Activated CD8-positive, alpha-beta memory T cell treated with anti-CD3 and anti-CD28 coated beads for 48 hours (primary cell): ENCODE data around the gene TASP1.

Experiments
- DNase-seq, 3 experiments: peaks; one replicate each; pipeline ENCODE4 v3.0.0-alpha.2; 2020; ENCODE audit warnings: low read depth in 2 of 3, low spot score in 2 of 3

The TASP1 gene

GRCh38 chr20:13447385-13448180 is 191.1 kb downstream of the TASP1 start:
- no peak for DNase-seq

DNA sequence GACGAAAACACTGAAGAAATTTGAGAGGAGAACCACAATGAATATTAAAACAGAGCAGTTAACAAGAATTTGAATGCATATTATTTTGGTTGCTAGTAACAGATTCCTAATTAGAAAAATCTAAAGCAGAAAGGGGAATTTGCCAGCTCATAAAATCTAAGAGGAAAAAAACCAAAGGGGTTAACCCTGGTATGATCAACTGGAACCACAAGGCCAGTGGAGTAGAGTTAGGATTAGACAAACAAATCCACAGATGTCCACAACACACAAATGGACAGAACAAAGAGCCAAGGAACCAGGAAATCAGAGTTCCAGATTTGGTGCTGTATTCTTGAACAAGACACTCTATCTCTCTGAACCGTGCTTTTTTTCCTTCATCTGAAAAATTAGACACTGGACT is 195.0 kb downstream of the TASP1 start:
- DNase-seq: no peak

- DNase-seq: no peak
Measured at GRCh38 chr20:13442986-13443385, 195.7 kb downstream of the TASP1 start.

GRCh38 chr20:13441388-13441787 is 197.3 kb downstream of the TASP1 start:
- DNase-seq: no peak

GRCh38 chr20:13436530-13436929 is 202.2 kb downstream of the TASP1 start:
- DNase-seq: no peak

DNA sequence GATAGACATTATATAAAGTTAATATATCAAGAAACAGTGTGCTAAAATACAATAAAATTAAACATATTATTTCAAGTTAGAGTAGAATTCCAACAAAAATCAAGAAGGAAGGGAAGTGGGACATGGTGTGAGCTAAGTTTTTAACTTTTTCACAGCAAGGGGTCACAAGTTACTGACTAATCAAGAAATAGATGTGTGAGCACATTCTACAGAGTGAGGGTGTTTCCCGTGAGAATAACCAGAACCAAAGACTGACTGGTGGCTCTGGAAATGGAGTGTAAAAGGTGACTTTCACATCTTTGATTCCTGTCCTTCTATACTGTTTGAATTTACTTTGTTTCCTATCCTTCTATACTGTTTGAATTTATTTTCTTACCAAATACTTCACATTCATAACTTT is 206.6 kb downstream of the TASP1 start:
- no peak for DNase-seq

GRCh38 chr20:13430346-13431002 is 208.3 kb downstream of the TASP1 start:
- peak in 2 of 3 experiments; percentile 12 to 20 for DNase-seq

DNA sequence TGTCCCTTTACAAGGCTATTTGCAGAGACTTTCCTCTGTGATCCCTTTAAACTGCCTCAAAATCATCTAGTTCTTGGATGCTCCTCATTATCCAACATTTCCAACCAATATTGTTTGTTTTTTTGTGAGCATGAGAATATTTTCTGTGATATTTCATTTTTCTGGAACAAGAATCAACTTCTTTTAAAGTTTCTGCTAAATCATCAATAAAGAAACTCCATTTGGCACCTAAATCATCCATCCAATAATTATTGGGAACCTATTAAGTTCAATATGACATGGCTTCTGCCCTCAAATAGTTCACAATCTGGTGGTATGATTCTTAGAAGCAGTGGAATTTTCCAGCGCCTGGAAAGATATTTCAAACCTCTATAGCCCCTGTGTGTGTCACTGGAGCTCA is 210.0 kb downstream of the TASP1 start:
- DNase-seq: no peak

DNA sequence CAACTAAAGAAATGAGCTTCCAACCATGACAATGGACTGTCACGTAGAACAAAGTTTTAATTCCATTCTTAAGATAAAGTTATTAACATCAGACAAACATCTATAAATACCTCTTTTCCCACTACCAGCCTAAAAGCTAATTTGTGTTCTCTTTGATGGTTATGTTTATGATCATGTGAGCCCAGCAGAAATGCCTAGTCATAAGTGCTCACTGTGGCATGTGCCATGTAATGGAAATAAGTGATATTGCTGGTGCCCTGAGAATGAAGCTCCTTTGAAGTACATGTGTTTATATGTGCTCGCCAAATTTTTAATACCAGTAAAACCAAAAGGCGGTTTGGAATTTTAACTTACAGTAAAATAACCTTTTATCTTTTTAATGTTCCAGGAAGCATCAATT is 211.9 kb downstream of the TASP1 start:
- no peak for DNase-seq

GRCh38 chr20:13425381-13426135 is 213.2 kb downstream of the TASP1 start:
- DNase-seq: no peak

- no peak for DNase-seq
Measured at GRCh38 chr20:13424174-13424833, 214.4 kb downstream of the TASP1 start.

- no peak for DNase-seq
Measured at GRCh38 chr20:13423472-13424173, 215.1 kb downstream of the TASP1 start.

DNA sequence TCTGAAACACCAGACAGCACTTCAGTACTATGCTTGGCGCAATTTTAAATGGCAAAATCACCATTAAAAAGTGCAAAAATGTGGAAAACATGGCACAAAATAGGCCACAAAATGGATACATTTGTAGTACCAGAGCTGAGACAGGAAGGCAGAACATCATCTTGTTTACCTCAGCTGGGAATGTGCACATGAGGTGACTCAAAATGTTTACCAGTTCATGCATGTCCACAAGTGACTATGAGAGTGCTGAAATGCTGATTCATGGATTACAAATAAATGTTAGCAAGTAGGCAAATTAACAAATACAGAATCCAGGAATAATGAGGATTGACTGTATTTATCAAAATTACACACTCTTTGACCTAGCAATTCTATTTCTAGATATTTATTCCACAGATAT is 216.1 kb downstream of the TASP1 start:
- DNase-seq: no peak

DNA sequence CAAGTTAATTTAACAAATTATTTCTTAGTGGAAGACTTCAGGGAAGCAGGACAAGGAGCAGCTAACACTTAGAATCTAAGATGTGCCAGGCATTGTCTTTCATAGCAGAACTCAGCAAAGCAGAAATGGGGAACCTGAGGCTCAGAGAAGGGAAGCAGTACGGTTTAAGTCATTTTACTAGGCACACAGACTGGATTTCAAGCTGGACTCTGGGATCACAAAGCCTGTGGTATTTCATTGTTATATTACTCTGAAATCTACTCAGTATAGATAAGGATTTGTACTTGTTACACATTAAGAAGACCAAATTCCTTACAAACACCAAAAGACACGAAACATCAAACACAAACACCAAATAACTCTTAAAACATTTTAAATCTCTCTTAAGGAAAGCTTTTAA is 218.1 kb downstream of the TASP1 start:
- DNase-seq: no peak

DNA sequence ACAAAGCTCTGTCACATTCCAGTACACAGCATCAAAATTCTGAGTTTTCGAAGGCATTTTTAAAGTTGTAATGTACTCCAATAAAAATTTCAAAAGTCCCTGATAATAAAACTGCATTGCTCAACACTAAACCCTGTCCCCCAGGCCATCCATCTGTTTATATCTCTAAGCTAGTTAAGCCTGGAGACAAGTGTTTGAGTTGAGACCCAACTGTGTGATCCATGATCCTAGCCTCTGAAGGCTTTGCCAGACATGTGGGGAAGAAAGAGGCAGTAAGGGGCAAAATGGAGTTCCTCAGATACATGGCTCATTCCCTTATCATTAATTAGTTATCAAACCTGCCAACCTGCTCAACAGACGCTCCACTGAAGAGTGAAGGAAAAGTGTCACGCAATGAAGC is 219.3 kb downstream of the TASP1 start:
- DNase-seq: no peak

- no peak for DNase-seq
Measured at GRCh38 chr20:13418263-13419229, 220.2 kb downstream of the TASP1 start.

DNA sequence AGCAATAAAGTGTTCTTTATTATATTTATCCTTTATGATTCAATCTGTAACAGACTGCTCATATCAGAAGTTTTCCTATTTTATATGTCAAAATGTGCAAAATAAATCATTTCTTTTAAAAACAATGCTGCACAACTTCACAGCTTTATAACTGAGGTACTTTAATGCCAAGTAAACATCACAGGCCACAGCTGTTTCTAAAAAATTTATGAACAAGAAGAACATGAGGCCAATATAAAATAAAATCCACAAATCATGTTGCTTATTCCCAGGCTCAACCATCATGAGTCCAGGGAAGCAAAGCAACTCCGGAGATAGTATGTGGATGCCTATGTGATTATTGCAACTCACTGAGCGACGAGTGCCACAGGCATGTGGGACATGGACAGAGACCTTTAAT is 222.2 kb downstream of the TASP1 start:
- DNase-seq: no peak

DNA sequence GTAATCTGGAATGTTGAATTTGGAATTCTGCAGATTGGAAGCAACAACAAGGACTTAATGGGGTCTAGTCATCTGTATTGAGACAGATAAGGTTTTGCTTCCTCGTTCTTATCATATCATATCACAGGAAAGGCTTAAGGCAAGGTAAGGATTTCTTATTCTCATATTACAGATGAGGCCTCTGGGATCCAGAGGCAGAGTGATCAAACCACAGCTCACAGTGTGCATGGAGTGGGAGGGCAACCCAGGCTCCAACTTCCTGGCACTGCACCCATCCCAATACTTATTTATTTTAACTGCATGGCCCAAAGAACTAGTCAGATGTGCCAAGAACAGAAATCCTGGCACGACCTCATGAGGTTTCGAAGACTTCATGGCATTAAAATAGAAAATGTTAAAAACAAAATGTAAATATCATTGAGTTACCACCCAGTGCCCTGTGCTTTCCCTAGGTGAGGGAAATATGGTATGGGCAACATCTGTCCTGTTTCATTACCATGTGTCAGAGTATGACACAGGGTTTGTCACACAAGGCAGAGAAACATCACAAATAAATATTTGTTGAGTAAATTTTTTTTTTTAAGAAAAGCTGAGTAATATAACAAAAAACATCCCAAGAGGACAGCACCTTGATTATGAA is 225.8 kb downstream of the TASP1 start:
- no peak for DNase-seq

- no peak for DNase-seq
Measured at GRCh38 chr20:13404293-13404692, 234.4 kb downstream of the TASP1 start.
